A673 (cell line): ENCODE data around the gene ASAP2. TPM values are rescaled to one million over a fixed set of nuclear protein-coding genes. Genes with fewer than 3 reads are reported as not detected.

ENCODE experiments used
- BruUV-seq: library from RNA; stranded (reverse); fragments of 400-500 nt; replicated peaks from 2 replicates; lab custom pipeline; 2021; lab: Mats Ljungman, UMichigan
- CTCF ChIA-PET: fragments of 300-600 bp; sonication (Branson Sonifier 250); formaldehyde crosslinking; loops from one replicate; lab custom pipeline; 2022; ENCODE audit warnings: antibody characterized with exemption; lab: Charles Lee
- POLR2A ChIA-PET: fragments of 300-600 bp; sonication (Branson Sonifier 250); formaldehyde crosslinking; loops from one replicate; lab custom pipeline; 2022; ENCODE audit warnings: antibody characterized with exemption; ENCODE audit not compliant: low non-redundant PET; lab: Charles Lee
- DNase-seq: peaks from one replicate; pipeline ENCODE4 v3.0.0-alpha.2; 2015; ENCODE audit warnings: low spot score
- H3K27ac ChIP-seq: fragments of 200-600 bp; sonication (generic); 2 replicates; pipeline ENCODE4 v1.5.1; 2016; ENCODE audit warnings: mixed run types, low read depth, mild to moderate bottlenecking, mixed read lengths, antibody characterized with exemption, low read length; ENCODE audit not compliant: poor library complexity, severe bottlenecking
- H3K27me3 ChIP-seq: fragments of 200-600 bp; sonication (generic); replicated peaks from 2 replicates; pipeline ENCODE4 v1.6.1; 2017; ENCODE audit warnings: mixed run types, low read depth, mild to moderate bottlenecking, mixed read lengths, antibody characterized with exemption, low read length; ENCODE audit not compliant: insufficient read depth, poor library complexity
- H3K36me3 ChIP-seq: fragments of 200-600 bp; sonication (generic); 2 replicates; pipeline ENCODE4 v1.6.1; 2016; ENCODE audit warnings: mixed run types, mild to moderate bottlenecking, mixed read lengths, antibody characterized with exemption, low read length; ENCODE audit not compliant: insufficient read depth, poor library complexity, severe bottlenecking
- H3K4me1 ChIP-seq: fragments of 200-600 bp; sonication (generic); 2 replicates; pipeline ENCODE4 v1.6.1; 2017; ENCODE audit warnings: mixed run types, mild to moderate bottlenecking, mixed read lengths, antibody characterized with exemption, low read length; ENCODE audit not compliant: insufficient read depth, poor library complexity, severe bottlenecking
- H3K4me3 ChIP-seq: fragments of 200-600 bp; sonication (generic); 2 replicates; pipeline ENCODE4 v1.5.1; 2016; ENCODE audit warnings: low read depth, mixed run types, mild to moderate bottlenecking, mixed read lengths, low read length; ENCODE audit not compliant: poor library complexity, severe bottlenecking
- H3K9me3 ChIP-seq: fragments of 200-600 bp; sonication (generic); 2 replicates; pipeline ENCODE4 v1.6.1; 2016; ENCODE audit warnings: mixed run types, low read depth, mild to moderate bottlenecking, mixed read lengths, antibody characterized with exemption, low read length; ENCODE audit not compliant: poor library complexity, severe bottlenecking
- CTCF ChIP-seq: fragments of 300-800, 200-600 bp; sonication (generic); conservative IDR thresholded peaks from 2 replicates; pipeline ENCODE4 v1.5.1; 2017; ENCODE audit warnings: low read depth, mild to moderate bottlenecking, antibody characterized with exemption, low read length, moderate library complexity, mixed read lengths
- EZH2 ChIP-seq: fragments of 200-600 bp; sonication (generic); IDR thresholded peaks from 2 replicates; pipeline ENCODE4 v1.6.1; 2017; ENCODE audit warnings: borderline replicate concordance, low read depth, mild to moderate bottlenecking, mixed read lengths, antibody characterized with exemption, low read length; ENCODE audit not compliant: poor library complexity, severe bottlenecking
- intact Hi-C: fragments of 100-400 bp; cut with micrococcal nuclease; formaldehyde crosslinking; loops from one replicate; pipeline ENCODE4 v1.10.0; 2022; ENCODE audit not compliant: unreplicated experiment
- total RNA-seq: library from RNA; stranded (reverse); gene quantifications from 2 replicates; pipeline ENCODE4 v1.2.3, GENCODE V29; 2021

The ASAP2 gene
- total RNA-seq, 1 experiment from 2014 or later: 46.8 TPM

- peaks cover 15% of the 10 kb centered on the region for H3K4me1 ChIP-seq
- no TSS peak for BruUV-seq
- POLR2A ChIA-PET: no interaction called here
- H3K4me3 ChIP-seq: no peak overlapping the region
- intact Hi-C loops: no loop called here
- peaks cover 9% of the 10 kb centered on the region for H3K36me3 ChIP-seq
- H3K27ac ChIP-seq: no peak overlapping the region
- H3K27me3 ChIP-seq: no peaks in the 10 kb centered on the region
- TF ChIP-seq CTCF: no peak
- TF ChIP-seq EZH2: no peak
- DNase-seq: no peak
- H3K9me3 ChIP-seq: no peaks in the 10 kb centered on the region
- CTCF ChIA-PET: interaction anchor here (0.7 kb wide), 1 partner anchor 63 kb away, joined by 3 read pairs; no protein-coding TSS in a partner anchor
Measured at GRCh38 chr2:9330612-9331270, 124.1 kb downstream of the ASAP2 start.

- H3K27me3 ChIP-seq: no peaks in the 10 kb centered on the region
- H3K4me3 ChIP-seq: no peak overlapping the region
- no peak overlapping the region for H3K27ac ChIP-seq
- peaks cover 9% of the 10 kb centered on the region for H3K36me3 ChIP-seq
- ChIA-PET CTCF (no interaction called here), POLR2A (no interaction called here)
- no peak for TF ChIP-seq CTCF
- H3K9me3 ChIP-seq: no peaks in the 10 kb centered on the region
- H3K4me1 ChIP-seq: peaks cover 21% of the 10 kb centered on the region
- BruUV-seq: no TSS peak
- DNase-seq: no peak
- intact Hi-C loops: loop anchor here (2.0 kb wide), 1 partner anchor 189 kb away; no protein-coding TSS in a partner anchor
Measured at GRCh38 chr2:9331704-9332103, 125.1 kb downstream of the ASAP2 start.

- TF ChIP-seq CTCF: no peak
- Histone ChIP-seq H3K27me3 (no peaks in the 10 kb centered on the region), H3K36me3 (peaks cover 9% of the 10 kb centered on the region), H3K9me3 (no peaks in the 10 kb centered on the region), H3K27ac (no peak overlapping the region), H3K4me3 (no peak overlapping the region), H3K4me1 (peaks cover 21% of the 10 kb centered on the region)
- POLR2A ChIA-PET: no interaction called here
- no TSS peak for BruUV-seq
- CTCF ChIA-PET: no interaction called here
- intact Hi-C loops: loop anchor here (2.0 kb wide), 1 partner anchor 189 kb away; no protein-coding TSS in a partner anchor
- no peak for DNase-seq
Measured at GRCh38 chr2:9332136-9332852, 125.7 kb downstream of the ASAP2 start.
